Smooth muscle cell (in vitro differentiated cells): ENCODE data around the gene ESM1. TPM values are rescaled to one million over a fixed set of nuclear protein-coding genes. Genes with fewer than 3 reads are reported as not detected.

Experiments
- DNase-seq: peaks from one replicate; lab custom pipeline; 2025; ENCODE audit not compliant: unreplicated experiment; lab: John Stamatoyannopoulos, UW
- H2AFZ ChIP-seq: fragments of 200-600 bp; sonication (generic); 2 replicates; pipeline ENCODE4 v1.6.0; 2016; ENCODE audit warnings: antibody characterized with exemption, low read depth, mild to moderate bottlenecking
- H3F3A ChIP-seq: fragments of 200-600 bp; sonication (generic); 2 replicates; pipeline ENCODE4 v1.6.0; 2017; ENCODE audit warnings: antibody characterized with exemption, low read depth
- H3K27ac ChIP-seq: fragments of 200-600 bp; sonication (generic); 2 replicates; pipeline ENCODE4 v1.5.1; 2016; ENCODE audit warnings: low read depth, mild to moderate bottlenecking
- H3K27me3 ChIP-seq: fragments of 200-600 bp; sonication (generic); 2 replicates; pipeline ENCODE4 v1.6.1; 2016; ENCODE audit warnings: low read depth, mild to moderate bottlenecking
- H3K36me3 ChIP-seq: fragments of 200-600 bp; sonication (generic); 2 replicates; pipeline ENCODE4 v1.5.1; 2016; ENCODE audit warnings: low read depth
- H3K4me1 ChIP-seq: fragments of 200-600 bp; sonication (generic); 2 replicates; pipeline ENCODE4 v1.5.1; 2016; ENCODE audit warnings: low read depth
- H3K4me2 ChIP-seq: fragments of 200-600 bp; sonication (generic); 2 replicates; pipeline ENCODE4 v1.6.0; 2016; ENCODE audit warnings: mild to moderate bottlenecking
- H3K4me3 ChIP-seq: fragments of 200-600 bp; sonication (generic); 2 replicates; pipeline ENCODE4 v1.5.1; 2016; ENCODE audit warnings: mild to moderate bottlenecking
- H3K79me2 ChIP-seq: fragments of 200-600 bp; sonication (generic); 2 replicates; pipeline ENCODE4 v1.6.0; 2016; ENCODE audit warnings: low read depth, mild to moderate bottlenecking
- H3K9ac ChIP-seq: fragments of 200-600 bp; sonication (generic); 2 replicates; pipeline ENCODE4 v1.6.0; 2016; ENCODE audit warnings: low read depth
- H3K9me3 ChIP-seq: fragments of 200-600 bp; sonication (generic); replicated peaks from 2 replicates; pipeline ENCODE4 v1.5.1; 2016; ENCODE audit warnings: low read depth
- H4K20me1 ChIP-seq: fragments of 200-600 bp; sonication (generic); 2 replicates; pipeline ENCODE4 v1.6.0; 2016; ENCODE audit warnings: low read depth
- CTCF ChIP-seq: fragments of 200-600 bp; sonication (generic); IDR thresholded peaks from 2 replicates; pipeline ENCODE4 v1.5.1; 2017; ENCODE audit warnings: borderline replicate concordance, mild to moderate bottlenecking, antibody characterized with exemption; ENCODE audit not compliant: insufficient read depth, poor library complexity, severe bottlenecking
- WGBS: methylation state at CpG from one replicate; pipeline ENCODE4 v1.1.7; 2016; ENCODE audit warnings: low lambda C conversion rate; 5-methylcytosine and 5-hydroxymethylcytosine counted together
- polyA plus RNA-seq: library from polyadenylated mRNA; unstranded; fragments of >200 nt; fragmentation: Nextera tagmentation; extraction: Ambion mirVana; gene quantifications from 2 replicates; pipeline ENCODE4 v1.2.1, GENCODE V29; 2016
- total RNA-seq: library from RNA; depleted of rRNA; stranded (reverse); fragments of >200 nt; gene quantifications from 2 replicates; pipeline ENCODE4 v1.2.3, GENCODE V29; 2014

Gene ESM1
- total and polyA plus RNA-seq, 2 experiments from 2014 or later: not detected

- Histone ChIP-seq H3K36me3 (no peaks in the 10 kb centered on the region), H3K9me3 (no peaks in the 10 kb centered on the region), H3K9ac (no peak overlapping the region), H3F3A (no peaks in the 10 kb centered on the region), H3K4me3 (no peak overlapping the region), H2AFZ (no peak overlapping the region), H3K27ac (no peak overlapping the region), H3K27me3 (no peaks in the 10 kb centered on the region), H3K4me1 (peaks cover 15% of the 10 kb centered on the region), H3K4me2 (no peak overlapping the region), H3K79me2 (no peaks in the 10 kb centered on the region), H4K20me1 (no peaks in the 10 kb centered on the region)
- TF ChIP-seq CTCF: no peak
- no peak for DNase-seq
- WGBS: 83% methylated on average over 10 of the region's 10 CpGs
These were observed 45.4 kb upstream of the ESM1 start for GRCh38 chr5:55030676-55031369.

- Histone ChIP-seq H3K27me3 (no peaks in the 10 kb centered on the region), H3K36me3 (no peaks in the 10 kb centered on the region), H4K20me1 (no peaks in the 10 kb centered on the region), H3K9me3 (no peaks in the 10 kb centered on the region), H3K79me2 (no peaks in the 10 kb centered on the region), H3K9ac (no peak overlapping the region), H3K27ac (no peak overlapping the region), H3K4me1 (peaks cover 15% of the 10 kb centered on the region), H3K4me3 (no peak overlapping the region), H3F3A (no peaks in the 10 kb centered on the region), H2AFZ (no peak overlapping the region), H3K4me2 (no peak overlapping the region)
- WGBS: 80% methylated on average over 2 of the region's 2 CpGs
- DNase-seq: no peak
- no peak for TF ChIP-seq CTCF
These were observed 44.8 kb upstream of the ESM1 start for GRCh38 chr5:55030220-55030619.

GRCh38 chr5:55027595-55027994, 42.2 kb upstream of the ESM1 start:
- Histone ChIP-seq H4K20me1 (no peaks in the 10 kb centered on the region), H3K79me2 (no peaks in the 10 kb centered on the region), H3K4me1 (peaks cover 15% of the 10 kb centered on the region), H3K9me3 (no peaks in the 10 kb centered on the region), H3K36me3 (no peaks in the 10 kb centered on the region), H3K27me3 (no peaks in the 10 kb centered on the region), H3K4me3 (no peak overlapping the region), H3F3A (no peaks in the 10 kb centered on the region), H3K9ac (no peak overlapping the region), H2AFZ (no peak overlapping the region), H3K27ac (no peak overlapping the region), H3K4me2 (no peak overlapping the region)
- WGBS: 100% methylated on average over 3 of the region's 3 CpGs
- no peak for TF ChIP-seq CTCF
- DNase-seq: no peak

GRCh38 chr5:55022450-55022849, 37.1 kb upstream of the ESM1 start:
- Histone ChIP-seq H3K36me3 (no peaks in the 10 kb centered on the region), H3K4me2 (no peak overlapping the region), H3K4me3 (no peak overlapping the region), H3F3A (no peaks in the 10 kb centered on the region), H3K9ac (no peak overlapping the region), H4K20me1 (no peaks in the 10 kb centered on the region), H3K9me3 (no peaks in the 10 kb centered on the region), H2AFZ (no peak overlapping the region), H3K4me1 (no peaks in the 10 kb centered on the region), H3K79me2 (no peaks in the 10 kb centered on the region), H3K27me3 (no peaks in the 10 kb centered on the region), H3K27ac (no peak overlapping the region)
- WGBS: 73% methylated on average over 2 of the region's 2 CpGs
- DNase-seq: no peak
- TF ChIP-seq CTCF: no peak
